Measurements from ENCODE around the gene TRIM71. TPM values are rescaled to one million over a fixed set of nuclear protein-coding genes. Genes with fewer than 3 reads are reported as not detected.

TRIM71 gene
- 117 TPM for total RNA-seq (ENCODE audit: unreplicated experiment)
- long read RNA-seq, full-length matches to known transcripts = 1 of 9 reads
- long read RNA-seq, partial matches to known transcripts = 0 of 9 reads
- long read RNA-seq, other reads (novel, unspliced or antisense) = 8 of 9 reads

DNA sequence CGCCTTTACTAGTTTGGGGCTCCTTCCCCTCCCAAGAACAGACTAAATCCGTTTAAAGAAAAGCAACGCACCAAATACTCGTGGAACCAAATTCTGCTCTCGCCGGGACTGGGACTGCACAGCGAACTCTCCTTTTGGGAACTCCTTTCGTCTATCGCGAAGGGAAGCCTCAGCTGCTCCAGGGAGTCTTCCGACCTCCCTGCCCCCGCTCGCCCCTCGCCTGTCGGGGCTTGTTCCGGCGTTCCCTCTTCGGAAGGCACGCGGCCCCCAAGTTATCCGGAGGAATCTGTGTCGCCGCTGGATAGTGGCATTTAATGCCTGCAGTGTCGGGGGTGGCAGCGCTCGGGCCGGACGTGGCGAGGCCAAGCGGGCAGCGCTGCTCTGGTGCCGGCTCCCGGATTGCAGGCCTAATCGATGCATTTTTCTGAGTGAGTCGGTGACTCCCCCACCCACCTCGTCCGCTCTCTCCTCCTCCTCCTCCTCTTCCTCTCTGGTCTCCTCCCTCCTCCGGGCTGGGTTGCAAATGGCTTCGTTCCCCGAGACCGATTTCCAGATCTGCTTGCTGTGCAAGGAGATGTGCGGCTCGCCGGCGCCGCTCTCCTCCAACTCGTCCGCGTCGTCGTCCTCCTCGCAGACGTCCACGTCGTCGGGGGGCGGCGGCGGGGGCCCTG, at the start of gene TRIM71:
Gene TRIM71 (plus strand): TSS at position 440 of the 671 bp plus-strand sequence. CDS start 84 bp downstream, at position 524.
- Mint-ChIP-seq H3K27ac (ENCODE audit: unreplicated experiment) (peak within 1 kb of the TSS; percentile 100), H3K27me3 (ENCODE audit: unreplicated experiment) (peaks cover 48% of the 10 kb centered on the region), H3K4me1 (ENCODE audit: low read depth, unreplicated experiment) (peaks cover 17% of the 10 kb centered on the region), H3K36me3 (ENCODE audit: unreplicated experiment) (peaks cover 7% of the 10 kb centered on the region), H3K9me3 (ENCODE audit: unreplicated experiment) (peaks cover 58% of the 10 kb centered on the region), H3K4me3 (ENCODE audit: unreplicated experiment) (peak within 1 kb of the TSS; percentile 100)
- TF ChIP-seq, protein P1, sequence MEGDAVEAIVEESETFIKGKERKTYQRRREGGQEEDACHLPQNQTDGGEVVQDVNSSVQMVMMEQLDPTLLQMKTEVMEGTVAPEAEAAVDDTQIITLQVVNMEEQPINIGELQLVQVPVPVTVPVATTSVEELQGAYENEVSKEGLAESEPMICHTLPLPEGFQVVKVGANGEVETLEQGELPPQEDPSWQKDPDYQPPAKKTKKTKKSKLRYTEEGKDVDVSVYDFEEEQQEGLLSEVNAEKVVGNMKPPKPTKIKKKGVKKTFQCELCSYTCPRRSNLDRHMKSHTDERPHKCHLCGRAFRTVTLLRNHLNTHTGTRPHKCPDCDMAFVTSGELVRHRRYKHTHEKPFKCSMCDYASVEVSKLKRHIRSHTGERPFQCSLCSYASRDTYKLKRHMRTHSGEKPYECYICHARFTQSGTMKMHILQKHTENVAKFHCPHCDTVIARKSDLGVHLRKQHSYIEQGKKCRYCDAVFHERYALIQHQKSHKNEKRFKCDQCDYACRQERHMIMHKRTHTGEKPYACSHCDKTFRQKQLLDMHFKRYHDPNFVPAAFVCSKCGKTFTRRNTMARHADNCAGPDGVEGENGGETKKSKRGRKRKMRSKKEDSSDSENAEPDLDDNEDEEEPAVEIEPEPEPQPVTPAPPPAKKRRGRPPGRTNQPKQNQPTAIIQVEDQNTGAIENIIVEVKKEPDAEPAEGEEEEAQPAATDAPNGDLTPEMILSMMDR (IDR thresholded peaks at IDR 0.05; ENCODE audit: partially characterized antibody, unreplicated experiment) = no peak
- peak; percentile 38 for DNase-seq

DNA sequence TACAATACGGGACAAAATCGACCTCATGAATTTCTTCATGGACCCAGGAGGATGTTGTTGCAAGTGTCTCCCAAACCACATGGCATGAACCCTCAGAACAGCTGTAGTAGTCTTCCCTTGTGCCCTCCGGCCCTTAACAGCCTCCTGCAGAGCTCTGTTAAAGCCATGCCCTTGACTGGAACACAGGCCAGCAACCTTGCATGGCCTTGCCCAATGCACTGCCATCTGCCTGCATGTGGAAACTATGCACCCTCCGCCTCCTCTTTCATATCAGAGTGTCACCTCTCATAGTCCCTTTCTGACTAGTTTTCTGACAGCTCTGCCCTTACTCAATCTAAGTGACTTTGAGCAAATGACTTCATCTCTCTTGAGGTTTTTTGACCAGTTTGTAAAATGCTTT, 39.4 kb upstream of the TRIM71 start:
- Mint-ChIP-seq H3K4me1 (ENCODE audit: low read depth, unreplicated experiment) (peaks cover 7% of the 10 kb centered on the region), H3K27ac (ENCODE audit: unreplicated experiment) (no peak overlapping the region)

DNA sequence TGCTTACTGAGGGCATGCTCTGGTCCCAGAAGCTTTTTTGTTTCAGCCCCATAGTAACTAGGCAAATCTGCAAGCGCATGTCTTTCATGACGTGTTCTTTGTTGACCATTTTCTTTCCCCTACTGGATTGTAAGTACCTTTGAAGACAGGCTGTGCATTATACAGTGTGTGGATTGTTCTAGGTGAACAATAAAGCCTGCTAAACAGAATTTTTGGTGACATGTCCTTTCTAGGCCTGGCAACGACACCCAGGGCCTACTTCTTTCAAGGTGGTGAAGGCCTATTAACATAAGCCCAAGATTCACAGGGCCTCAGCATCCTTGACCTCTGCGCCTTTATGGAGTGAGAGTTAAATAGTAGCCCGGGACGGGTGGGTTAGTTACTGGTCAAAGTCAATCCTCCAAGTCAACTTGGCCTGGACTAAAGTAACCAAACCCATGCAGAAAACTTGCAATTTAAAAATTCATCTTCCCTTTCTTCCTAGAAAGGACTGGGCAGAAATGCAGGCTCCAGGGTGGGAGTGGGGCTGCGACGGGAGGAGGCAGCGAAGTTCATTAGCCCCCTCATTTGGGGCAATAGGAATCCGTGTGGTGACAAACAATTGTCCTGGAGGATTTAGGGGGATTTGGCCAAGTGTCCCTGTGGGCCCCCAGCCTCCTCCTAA, 37.6 kb upstream of the TRIM71 start:
- H3K27me3 Mint-ChIP-seq (ENCODE audit: unreplicated experiment) = no peaks in the 10 kb centered on the region
- TF ChIP-seq, protein P1 (IDR thresholded peaks at IDR 0.05; ENCODE audit: partially characterized antibody, unreplicated experiment) = no peak
- H3K4me1 Mint-ChIP-seq (ENCODE audit: low read depth, unreplicated experiment) = peaks cover 7% of the 10 kb centered on the region
- DNase-seq = no peak
- H3K4me3 Mint-ChIP-seq (ENCODE audit: unreplicated experiment) = peak overlapping the region; percentile 88
- H3K27ac Mint-ChIP-seq (ENCODE audit: unreplicated experiment) = peak overlapping the region; percentile 95
- no peaks in the 10 kb centered on the region for H3K36me3 Mint-ChIP-seq (ENCODE audit: unreplicated experiment)
- H3K9me3 Mint-ChIP-seq (ENCODE audit: unreplicated experiment) = peaks cover 13% of the 10 kb centered on the region

More for the DNA sequence above, 39.4 kb upstream of the TRIM71 start:
- TF ChIP-seq, protein P1 (IDR thresholded peaks at IDR 0.05; ENCODE audit: partially characterized antibody, unreplicated experiment) = no peak
- Mint-ChIP-seq H3K9me3 (ENCODE audit: unreplicated experiment) (peaks cover 13% of the 10 kb centered on the region), H3K36me3 (ENCODE audit: unreplicated experiment) (no peaks in the 10 kb centered on the region), H3K27me3 (ENCODE audit: unreplicated experiment) (no peaks in the 10 kb centered on the region), H3K4me3 (ENCODE audit: unreplicated experiment) (no peak overlapping the region)
- DNase-seq = no peak

DNA sequence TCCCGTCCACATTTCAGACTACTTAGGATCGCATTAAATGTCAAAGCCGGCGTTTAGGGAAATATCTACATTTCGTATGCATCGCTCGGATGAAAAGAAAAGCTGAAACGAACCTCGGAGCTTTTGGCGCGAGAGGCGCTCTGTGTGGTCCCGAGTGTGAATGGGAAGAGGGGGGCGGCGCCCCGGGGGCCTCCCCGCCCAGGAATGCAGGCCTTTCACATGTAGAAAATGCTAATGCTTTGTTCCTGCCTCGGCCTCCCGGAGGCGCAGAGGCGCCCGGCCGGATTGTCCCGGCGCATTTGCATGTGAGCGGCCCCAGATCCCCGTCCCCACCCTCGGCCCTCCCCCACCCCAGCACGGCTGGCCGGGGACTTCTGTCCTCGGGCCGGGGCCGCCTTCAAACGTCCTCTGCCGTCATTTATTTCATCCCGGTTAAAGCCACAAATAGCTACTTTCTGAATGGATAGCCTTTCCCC, 37.0 kb upstream of the TRIM71 start:
- Mint-ChIP-seq H3K4me3 (ENCODE audit: unreplicated experiment) (peak overlapping the region; percentile 88), H3K9me3 (ENCODE audit: unreplicated experiment) (peaks cover 13% of the 10 kb centered on the region), H3K36me3 (ENCODE audit: unreplicated experiment) (no peaks in the 10 kb centered on the region), H3K27ac (ENCODE audit: unreplicated experiment) (peak overlapping the region; percentile 95), H3K27me3 (ENCODE audit: unreplicated experiment) (no peaks in the 10 kb centered on the region), H3K4me1 (ENCODE audit: low read depth, unreplicated experiment) (peaks cover 7% of the 10 kb centered on the region)
- TF ChIP-seq, protein P1 (IDR thresholded peaks at IDR 0.05; ENCODE audit: partially characterized antibody, unreplicated experiment) = no peak
- peak; percentile 83 for DNase-seq
